Measurements from ENCODE around the gene ABCA3.

ABCA3 gene

DNA sequence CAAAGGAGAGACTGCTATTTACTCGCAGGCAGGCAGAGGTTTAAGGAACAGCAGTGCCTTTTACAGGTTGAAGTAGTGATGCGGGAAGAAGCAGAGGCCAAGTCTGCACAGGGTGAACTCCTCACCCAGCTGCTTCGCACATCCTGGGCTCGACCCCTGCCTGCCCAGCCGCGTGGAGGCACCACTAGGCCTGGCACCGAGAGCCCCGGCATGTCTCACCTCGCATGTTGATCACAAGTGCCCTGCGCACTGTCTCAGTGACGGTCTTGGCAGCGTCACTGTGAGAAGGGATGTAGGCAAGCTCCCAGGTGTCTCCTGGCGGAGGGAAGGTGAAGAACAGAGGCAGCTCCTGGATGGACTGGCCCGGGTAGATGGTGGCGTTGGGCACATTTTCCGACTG is 14.7 kb downstream of the ABCA3 start:
- ChIA-PET CTCF (no interaction called here), POLR2A (no interaction called here)
- no peak for DNase-seq (ENCODE audit: low read depth, low spot score)
- TF ChIP-seq, protein P1, sequence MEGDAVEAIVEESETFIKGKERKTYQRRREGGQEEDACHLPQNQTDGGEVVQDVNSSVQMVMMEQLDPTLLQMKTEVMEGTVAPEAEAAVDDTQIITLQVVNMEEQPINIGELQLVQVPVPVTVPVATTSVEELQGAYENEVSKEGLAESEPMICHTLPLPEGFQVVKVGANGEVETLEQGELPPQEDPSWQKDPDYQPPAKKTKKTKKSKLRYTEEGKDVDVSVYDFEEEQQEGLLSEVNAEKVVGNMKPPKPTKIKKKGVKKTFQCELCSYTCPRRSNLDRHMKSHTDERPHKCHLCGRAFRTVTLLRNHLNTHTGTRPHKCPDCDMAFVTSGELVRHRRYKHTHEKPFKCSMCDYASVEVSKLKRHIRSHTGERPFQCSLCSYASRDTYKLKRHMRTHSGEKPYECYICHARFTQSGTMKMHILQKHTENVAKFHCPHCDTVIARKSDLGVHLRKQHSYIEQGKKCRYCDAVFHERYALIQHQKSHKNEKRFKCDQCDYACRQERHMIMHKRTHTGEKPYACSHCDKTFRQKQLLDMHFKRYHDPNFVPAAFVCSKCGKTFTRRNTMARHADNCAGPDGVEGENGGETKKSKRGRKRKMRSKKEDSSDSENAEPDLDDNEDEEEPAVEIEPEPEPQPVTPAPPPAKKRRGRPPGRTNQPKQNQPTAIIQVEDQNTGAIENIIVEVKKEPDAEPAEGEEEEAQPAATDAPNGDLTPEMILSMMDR (IDR thresholded peaks at IDR 0.05; ENCODE audit: insufficient read depth, low read length, missing control alignments) = no peak
- H3K4me3 ChIP-seq (ENCODE audit: low read depth, low read length) = no peak overlapping the region

DNA sequence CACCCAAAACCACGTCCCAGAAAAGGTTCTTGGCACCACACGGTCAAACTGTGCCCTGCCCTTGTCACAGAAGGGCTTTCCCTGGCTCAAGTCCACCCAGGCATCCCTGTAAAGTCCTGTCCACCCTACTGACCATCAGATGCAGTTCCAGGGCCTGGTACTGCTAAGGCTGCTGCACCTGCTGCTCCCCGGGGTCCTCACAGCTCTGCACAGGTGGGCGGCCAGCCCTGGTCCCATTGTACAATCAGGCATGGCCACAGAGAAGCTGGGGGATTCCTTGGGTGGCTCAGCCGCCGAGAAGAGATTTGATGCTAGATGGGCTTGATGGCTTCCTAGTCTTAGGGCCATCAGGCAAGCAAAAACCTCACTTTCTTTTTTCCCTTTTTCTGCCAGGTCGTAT is 15.3 kb downstream of the ABCA3 start:
- CTCF ChIA-PET = no interaction called here
- POLR2A ChIA-PET = no interaction called here
- no peak for DNase-seq (ENCODE audit: low read depth, low spot score)
- TF ChIP-seq, protein P1 (IDR thresholded peaks at IDR 0.05; ENCODE audit: insufficient read depth, low read length, missing control alignments) = no peak
- no peak overlapping the region for H3K4me3 ChIP-seq (ENCODE audit: low read depth, low read length)

DNA sequence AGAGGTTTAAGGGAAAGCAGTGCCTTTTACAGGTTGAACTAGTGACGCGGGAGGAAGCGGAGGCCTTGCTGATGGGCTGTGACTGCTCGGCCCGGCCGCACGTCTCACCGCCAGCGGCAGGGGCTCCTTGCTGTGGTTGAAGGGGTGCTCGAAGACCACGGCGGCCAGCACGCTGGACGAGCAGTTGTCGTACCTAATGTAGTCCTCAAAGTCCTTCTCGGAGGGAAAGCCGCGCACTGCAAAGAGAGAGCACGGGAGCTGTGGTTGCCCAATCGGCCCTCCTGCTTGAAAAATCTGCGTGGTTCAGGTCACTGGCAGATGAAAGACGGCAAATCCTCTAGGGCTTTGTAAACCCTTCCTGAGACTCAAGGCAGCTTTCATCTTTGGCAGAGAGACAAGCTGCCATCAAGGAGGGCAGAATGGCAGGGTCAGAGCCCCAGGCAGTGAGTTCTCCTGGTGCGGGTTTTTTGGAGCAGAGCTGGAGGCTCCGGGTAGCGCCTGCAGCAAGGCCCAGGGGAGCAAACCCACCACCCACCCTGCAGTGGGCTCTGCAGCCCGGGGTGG is 16.1 kb downstream of the ABCA3 start:
- H3K4me3 ChIP-seq (ENCODE audit: low read depth, low read length) = no peak overlapping the region
- TF ChIP-seq, protein P1 (IDR thresholded peaks at IDR 0.05; ENCODE audit: insufficient read depth, low read length, missing control alignments) = no peak
- ChIA-PET CTCF (no interaction called here), POLR2A (no interaction called here)
- DNase-seq (ENCODE audit: low read depth, low spot score) = no peak

DNA sequence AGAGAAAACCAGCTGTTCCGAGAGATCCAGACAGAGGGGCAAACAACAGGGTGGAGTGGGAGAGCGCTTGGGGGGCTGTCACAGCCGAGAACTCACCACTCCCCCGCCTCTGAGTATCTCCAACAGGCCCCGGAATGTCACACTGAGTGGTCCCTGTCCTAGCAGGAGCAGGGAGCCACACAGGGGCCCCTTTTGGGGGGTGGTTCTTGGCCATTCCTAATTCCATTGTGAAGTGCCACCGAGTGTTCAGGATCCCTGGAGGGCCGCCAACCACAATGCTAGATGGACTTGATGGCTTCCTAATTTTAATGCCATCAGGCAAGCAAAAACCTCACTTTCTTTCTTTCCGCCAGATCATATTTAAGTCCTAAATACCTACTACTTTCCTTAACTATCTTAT is 16.8 kb downstream of the ABCA3 start:
- TF ChIP-seq, protein P1 (IDR thresholded peaks at IDR 0.05; ENCODE audit: insufficient read depth, low read length, missing control alignments) = no peak
- H3K4me3 ChIP-seq (ENCODE audit: low read depth, low read length) = no peak overlapping the region
- CTCF ChIA-PET = no interaction called here
- DNase-seq (ENCODE audit: low read depth, low spot score) = no peak
- POLR2A ChIA-PET = no interaction called here

DNA sequence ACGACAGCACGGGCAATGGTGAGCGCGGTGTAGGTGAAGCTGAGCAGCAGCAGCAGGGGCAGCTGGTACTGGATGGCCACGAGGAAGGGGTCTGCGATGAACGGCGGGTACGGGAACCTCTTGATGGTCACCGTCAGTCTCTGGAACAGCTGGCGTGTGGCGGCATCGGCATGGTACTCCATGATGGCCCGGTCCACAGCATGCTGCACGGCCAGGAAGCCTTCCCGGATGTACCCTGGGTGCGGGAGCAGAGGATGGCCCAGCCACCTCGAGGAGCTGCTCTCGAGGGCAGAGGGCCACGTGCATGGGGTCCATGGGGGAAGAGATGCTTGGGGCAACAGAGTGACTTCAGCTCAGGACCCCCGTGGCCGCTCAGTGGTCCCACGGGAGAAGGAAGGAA is 20.9 kb downstream of the ABCA3 start:
- TF ChIP-seq, protein P1 (IDR thresholded peaks at IDR 0.05; ENCODE audit: insufficient read depth, low read length, missing control alignments) = no peak

DNA sequence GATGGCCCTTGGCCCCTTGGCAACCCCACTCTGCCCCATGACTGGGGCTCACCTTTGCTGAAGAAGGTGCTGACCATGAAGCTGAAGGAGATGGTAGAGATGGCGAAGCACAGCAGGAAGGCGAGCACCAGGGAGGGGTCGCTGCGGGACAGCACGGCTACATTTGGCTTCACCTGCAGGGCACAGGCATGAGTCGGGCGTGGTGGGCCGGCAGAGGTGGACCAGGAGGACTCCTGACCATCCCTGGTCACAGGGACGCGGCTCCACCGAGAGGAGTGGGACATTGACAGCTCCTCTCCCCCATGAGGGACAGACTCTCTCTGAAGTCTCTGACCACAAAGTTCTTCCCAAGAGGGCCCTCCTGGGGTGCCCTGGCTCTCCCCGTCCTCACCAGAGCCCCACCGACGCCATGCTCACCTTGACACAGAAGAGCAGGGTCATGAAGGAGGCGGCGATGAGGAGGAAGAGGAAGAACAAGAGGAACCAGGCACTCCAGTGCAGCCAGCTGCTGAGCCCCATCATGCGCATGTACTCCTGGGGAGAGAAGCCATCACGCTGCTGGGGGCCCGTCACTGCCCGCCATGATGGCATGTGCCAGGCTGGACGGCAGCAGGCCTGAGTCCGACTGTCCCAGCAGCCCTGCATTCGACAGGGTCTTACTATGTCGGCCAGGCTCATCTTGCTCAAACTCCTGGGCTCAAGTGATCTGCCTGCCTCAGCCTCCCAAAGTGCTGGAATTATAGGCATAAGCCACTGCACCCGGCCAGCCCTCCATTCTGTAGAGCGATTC is 23.1 kb downstream of the ABCA3 start:
- CTCF ChIA-PET = interaction anchor here (1.0 kb wide), 1 partner anchor 23 kb away, joined by 3 read pairs; no protein-coding TSS in a partner anchor
- H3K4me3 ChIP-seq (ENCODE audit: low read depth, low read length) = no peak overlapping the region
- DNase-seq (ENCODE audit: low read depth, low spot score) = no peak
- TF ChIP-seq, protein P1 (IDR thresholded peaks at IDR 0.05; ENCODE audit: insufficient read depth, low read length, missing control alignments) = no peak
- POLR2A ChIA-PET = no interaction called here

More for the DNA sequence above, 20.9 kb downstream of the ABCA3 start:
- ChIA-PET POLR2A (no interaction called here), CTCF (interaction anchor here (1.2 kb wide), 1 partner anchor 104 kb away, joined by 3 read pairs; no protein-coding TSS in a partner anchor)
- H3K4me3 ChIP-seq (ENCODE audit: low read depth, low read length) = no peak overlapping the region
- DNase-seq (ENCODE audit: low read depth, low spot score) = no peak
